ENCODE measurements around the gene MAP3K5.

MAP3K5 gene

GRCh38 chr6:136734977-136735376 lies 57.3 kb downstream of the MAP3K5 start:
- TF ChIP-seq REST (IDR thresholded peaks at IDR 0.05; ENCODE audit: insufficient read depth in 1 of 2, low read depth in 2 of 2, low read length in 2 of 2) (no peak), SIN3A (IDR thresholded peaks at IDR 0.05; ENCODE audit: borderline replicate concordance, insufficient read depth, low read length) (no peak), TAF1 (IDR thresholded peaks at IDR 0.05; ENCODE audit: borderline replicate concordance, insufficient read depth, low read length) (no peak)

- no peak for TF ChIP-seq TAF1 (IDR thresholded peaks at IDR 0.05; ENCODE audit: borderline replicate concordance, insufficient read depth, low read length)
- no peak for TF ChIP-seq REST (IDR thresholded peaks at IDR 0.05; ENCODE audit: insufficient read depth in 1 of 2, low read depth in 2 of 2, low read length in 2 of 2)
- no peak for TF ChIP-seq POLR2AphosphoS5 (IDR thresholded peaks at IDR 0.05; ENCODE audit: low read depth, low read length)
- no peak for TF ChIP-seq FOXP2 (optimal IDR thresholded peaks at IDR 0.05; ENCODE audit: borderline replicate concordance, extremely low read depth, extremely low read length, insufficient read depth)
- no peak for TF ChIP-seq SIN3A (IDR thresholded peaks at IDR 0.05; ENCODE audit: borderline replicate concordance, insufficient read depth, low read length)
Observed at GRCh38 chr6:136732889-136733288, 59.4 kb downstream of the MAP3K5 start.

- TF ChIP-seq FOXP2 (optimal IDR thresholded peaks at IDR 0.05; ENCODE audit: borderline replicate concordance, extremely low read depth, extremely low read length, insufficient read depth) = no peak
- no peak for TF ChIP-seq TAF1 (IDR thresholded peaks at IDR 0.05; ENCODE audit: borderline replicate concordance, insufficient read depth, low read length)
- no peak for TF ChIP-seq SIN3A (IDR thresholded peaks at IDR 0.05; ENCODE audit: borderline replicate concordance, insufficient read depth, low read length)
- no peak for TF ChIP-seq POLR2AphosphoS5 (IDR thresholded peaks at IDR 0.05; ENCODE audit: low read depth, low read length)
- no peak for TF ChIP-seq REST (IDR thresholded peaks at IDR 0.05; ENCODE audit: insufficient read depth in 1 of 2, low read depth in 2 of 2, low read length in 2 of 2)
Observed at GRCh38 chr6:136729832-136730231, 62.4 kb downstream of the MAP3K5 start.

GRCh38 chr6:136728976-136729515 lies 63.2 kb downstream of the MAP3K5 start:
- no peak for TF ChIP-seq POLR2AphosphoS5 (IDR thresholded peaks at IDR 0.05; ENCODE audit: low read depth, low read length)

GRCh38 chr6:136728033-136728939 lies 64.0 kb downstream of the MAP3K5 start:
- no peak for TF ChIP-seq TAF1 (IDR thresholded peaks at IDR 0.05; ENCODE audit: borderline replicate concordance, insufficient read depth, low read length)

- TF ChIP-seq POLR2AphosphoS5 (IDR thresholded peaks at IDR 0.05; ENCODE audit: low read depth, low read length) (no peak), FOXP2 (optimal IDR thresholded peaks at IDR 0.05; ENCODE audit: borderline replicate concordance, extremely low read depth, extremely low read length, insufficient read depth) (no peak), TAF1 (IDR thresholded peaks at IDR 0.05; ENCODE audit: borderline replicate concordance, insufficient read depth, low read length) (no peak), REST (IDR thresholded peaks at IDR 0.05; ENCODE audit: insufficient read depth in 1 of 2, low read depth in 2 of 2, low read length in 2 of 2) (no peak), SIN3A (IDR thresholded peaks at IDR 0.05; ENCODE audit: borderline replicate concordance, insufficient read depth, low read length) (no peak)
Observed at GRCh38 chr6:136726837-136727557, 65.3 kb downstream of the MAP3K5 start.
